Measurements from ENCODE around the gene TMEM212. TPM values are rescaled to one million over a fixed set of nuclear protein-coding genes. Genes with fewer than 3 reads are reported as not detected.
"Not testable (repeated sequence)": the region's sequence is repeated elsewhere in the genome, so short reads cannot be mapped to it uniquely, and the experiment has no call there.

TMEM212 gene
- polyA plus RNA-seq, 4 donors: 0.09 to 0.21 (median 0.10) TPM; not detected in 1

DNA sequence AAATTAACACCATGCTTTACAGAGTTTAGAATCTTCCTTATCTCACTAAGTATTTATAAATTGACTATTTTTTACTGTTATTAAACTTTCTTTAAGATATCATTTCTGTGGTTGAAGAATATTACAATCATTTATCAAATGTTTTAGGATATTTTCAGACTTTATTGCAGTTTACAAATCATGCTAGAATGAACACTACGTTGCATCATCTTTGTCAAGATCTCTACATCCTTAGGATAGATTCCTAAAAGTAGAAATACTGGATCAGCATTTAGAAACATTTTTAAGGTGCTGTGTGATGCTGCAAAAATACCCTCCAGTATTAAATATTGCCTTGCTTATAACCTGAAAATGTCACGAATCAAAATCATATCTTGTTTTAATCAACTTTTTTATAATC lies 30.3 kb upstream of the TMEM212 start:
- DNase-seq (ENCODE audit: low read depth in 4 of 4, low spot score in 3 of 4): no peak

GRCh38 chr3:171813278-171813896 lies 29.8 kb upstream of the TMEM212 start:
- no peak for DNase-seq (ENCODE audit: low read depth in 4 of 4, low spot score in 3 of 4)

DNA sequence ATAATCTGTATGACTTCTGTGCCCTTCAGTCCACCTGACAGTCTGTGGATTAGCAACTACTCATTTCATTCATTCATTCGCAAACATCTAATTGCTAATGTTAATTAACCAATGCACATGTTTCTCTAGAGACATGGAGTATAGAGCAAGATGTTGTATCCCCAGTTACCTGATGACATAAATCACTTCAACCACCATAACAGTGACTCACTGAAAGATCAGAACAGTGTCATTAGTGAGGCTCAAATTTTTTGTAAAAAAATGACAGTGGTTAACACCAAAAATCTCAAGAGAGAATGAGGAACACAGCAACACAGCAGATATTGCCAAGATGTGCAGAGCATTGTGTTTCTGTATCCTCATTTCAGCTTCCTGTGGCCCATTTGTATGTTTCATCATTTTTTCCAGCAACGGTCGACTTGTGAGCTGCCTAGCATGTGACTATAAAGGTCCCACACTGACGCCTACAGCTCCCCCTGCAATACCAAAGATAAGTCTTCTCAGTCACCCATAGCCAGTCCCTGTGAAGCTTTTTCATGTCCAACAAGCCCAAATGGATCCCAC lies 29.2 kb upstream of the TMEM212 start:
- no peak for DNase-seq (ENCODE audit: low read depth in 4 of 4, low spot score in 3 of 4)

DNA sequence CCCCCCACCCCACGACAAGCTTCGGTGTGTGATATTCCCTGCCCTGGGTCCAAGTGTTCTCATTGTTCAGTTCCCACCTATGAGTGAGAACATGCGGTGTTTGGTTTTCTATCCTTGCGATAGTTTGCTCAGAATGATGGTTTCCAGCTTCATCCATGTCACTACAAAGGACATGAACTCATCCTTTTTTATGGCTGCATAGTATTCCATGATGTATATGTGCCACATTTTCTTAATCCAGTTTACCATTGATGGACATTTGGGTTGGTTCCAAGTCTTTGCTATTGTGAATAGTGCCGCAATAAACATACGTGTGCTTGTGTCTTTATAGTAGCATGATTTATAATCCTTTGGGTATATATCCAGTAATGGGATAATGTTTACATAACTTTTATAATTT lies 28.5 kb upstream of the TMEM212 start:
- not testable (repeated sequence) for DNase-seq (ENCODE audit: low read depth in 4 of 4, low spot score in 3 of 4)

- no peak for DNase-seq (ENCODE audit: low read depth in 4 of 4, low spot score in 3 of 4)
These were observed 27.1 kb upstream of the TMEM212 start for GRCh38 chr3:171815973-171816595.

GRCh38 chr3:171817074-171817800 lies 25.9 kb upstream of the TMEM212 start:
- no peak for DNase-seq (ENCODE audit: low read depth in 4 of 4, low spot score in 3 of 4)

GRCh38 chr3:171821044-171821443 lies 22.1 kb upstream of the TMEM212 start:
- no peak for DNase-seq (ENCODE audit: low read depth in 4 of 4, low spot score in 3 of 4)

GRCh38 chr3:171821778-171822358 lies 21.3 kb upstream of the TMEM212 start:
- DNase-seq (ENCODE audit: low read depth in 4 of 4, low spot score in 3 of 4): no peak

DNA sequence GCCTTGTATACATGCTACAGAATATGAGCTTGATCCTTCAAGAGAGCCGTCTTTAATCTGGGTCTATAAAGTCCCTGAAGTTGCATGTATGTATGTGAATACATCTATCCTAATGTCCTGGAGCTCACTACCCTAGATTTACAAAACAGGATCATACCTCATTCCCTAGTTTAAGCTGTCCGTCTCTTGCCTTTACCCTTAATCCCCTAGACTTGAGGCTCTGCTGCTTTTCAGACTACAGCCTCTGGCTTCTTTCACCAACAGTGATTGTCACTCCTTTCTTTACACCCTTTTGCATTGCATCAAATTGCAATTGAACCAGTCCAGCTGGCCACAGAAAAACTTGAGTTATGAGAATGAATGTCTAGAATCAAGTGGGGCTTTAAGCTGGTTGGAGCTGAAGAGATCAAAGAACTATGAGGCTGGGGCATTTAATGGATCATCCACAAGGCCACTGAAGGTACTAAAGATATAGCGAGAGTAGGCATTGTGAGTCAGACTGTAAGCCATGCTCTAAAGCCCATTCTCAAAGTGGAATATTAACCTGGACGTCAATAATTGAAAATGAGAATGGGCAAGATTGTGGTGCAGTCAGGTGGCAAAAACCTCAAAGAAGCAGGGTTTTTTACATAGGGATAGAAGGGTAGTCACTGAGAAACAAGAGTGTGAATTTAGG lies 20.6 kb upstream of the TMEM212 start:
- no peak for DNase-seq (ENCODE audit: low read depth in 4 of 4, low spot score in 3 of 4)

- DNase-seq (ENCODE audit: low read depth in 4 of 4, low spot score in 3 of 4): no peak
These were observed 19.0 kb upstream of the TMEM212 start for GRCh38 chr3:171824116-171824515.

DNA sequence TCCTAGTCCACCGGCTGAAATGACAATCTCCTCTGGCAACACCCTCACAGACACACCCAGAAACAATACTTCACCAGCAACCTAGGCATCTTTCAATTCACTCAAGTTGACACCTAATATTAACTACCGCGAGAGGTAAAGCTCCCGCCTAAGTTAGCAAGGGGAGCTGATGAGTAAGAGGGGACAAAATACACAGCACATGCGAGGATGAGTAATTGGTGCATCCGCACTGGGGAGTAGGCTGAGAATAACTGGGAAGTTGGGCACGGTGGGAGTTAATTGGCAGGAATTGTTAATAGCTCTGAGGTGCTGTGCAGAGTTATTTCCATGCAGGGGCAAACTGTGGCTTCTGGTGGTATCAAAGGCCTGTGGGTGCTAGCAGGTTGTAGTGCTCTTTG lies 18.3 kb upstream of the TMEM212 start:
- no peak for DNase-seq (ENCODE audit: low read depth in 4 of 4, low spot score in 3 of 4)

DNA sequence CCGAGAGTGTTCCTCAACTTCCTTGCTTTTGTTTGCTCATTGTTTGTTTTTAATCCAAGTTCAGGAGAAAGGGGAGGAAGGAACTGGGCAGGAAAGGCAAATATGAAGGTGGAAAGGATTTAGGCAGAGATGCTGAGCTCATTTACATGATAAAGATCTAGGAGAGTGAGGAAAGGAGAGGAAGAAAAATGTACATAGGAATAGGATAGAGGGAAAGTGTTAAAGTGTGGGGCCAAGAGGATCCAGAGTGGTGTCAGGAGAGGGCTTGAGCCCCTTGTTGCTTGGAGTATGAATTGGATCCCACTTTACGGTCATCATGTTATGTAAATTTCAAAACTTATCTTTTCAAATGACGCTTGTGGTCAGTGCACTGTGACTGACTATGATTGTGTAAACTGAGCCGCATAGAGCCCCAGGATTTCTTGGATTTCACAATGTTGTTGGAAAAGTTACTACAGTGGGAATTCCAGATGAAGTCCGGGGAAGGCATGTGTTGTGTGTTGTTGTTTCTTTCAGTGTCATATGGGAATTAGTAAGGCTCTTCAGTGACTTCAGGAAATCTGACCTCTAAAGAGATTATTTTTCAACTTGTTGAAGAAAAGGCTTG lies 17.8 kb upstream of the TMEM212 start:
- DNase-seq (ENCODE audit: low read depth in 4 of 4, low spot score in 3 of 4): no peak

DNA sequence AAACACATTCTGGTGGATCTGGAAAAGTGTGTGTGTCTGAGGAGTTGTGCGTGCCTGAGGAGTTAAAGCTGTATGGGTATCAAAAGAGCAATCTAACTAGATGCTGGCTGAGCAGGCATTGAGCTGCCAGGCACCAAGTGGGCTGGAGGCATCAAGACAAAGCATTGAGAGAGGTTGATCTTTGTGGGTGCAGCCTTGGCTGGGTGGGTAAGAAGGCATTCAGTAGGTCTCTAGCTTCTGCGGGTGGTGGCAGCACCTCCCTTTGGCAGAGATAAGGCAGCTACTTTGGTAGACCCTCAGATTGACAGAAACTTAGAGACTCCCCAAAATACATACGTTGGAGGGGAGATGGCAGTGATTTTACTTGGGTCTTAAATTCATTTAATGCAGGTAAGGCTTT lies 15.8 kb upstream of the TMEM212 start:
- DNase-seq (ENCODE audit: low read depth in 4 of 4, low spot score in 3 of 4): no peak

DNA sequence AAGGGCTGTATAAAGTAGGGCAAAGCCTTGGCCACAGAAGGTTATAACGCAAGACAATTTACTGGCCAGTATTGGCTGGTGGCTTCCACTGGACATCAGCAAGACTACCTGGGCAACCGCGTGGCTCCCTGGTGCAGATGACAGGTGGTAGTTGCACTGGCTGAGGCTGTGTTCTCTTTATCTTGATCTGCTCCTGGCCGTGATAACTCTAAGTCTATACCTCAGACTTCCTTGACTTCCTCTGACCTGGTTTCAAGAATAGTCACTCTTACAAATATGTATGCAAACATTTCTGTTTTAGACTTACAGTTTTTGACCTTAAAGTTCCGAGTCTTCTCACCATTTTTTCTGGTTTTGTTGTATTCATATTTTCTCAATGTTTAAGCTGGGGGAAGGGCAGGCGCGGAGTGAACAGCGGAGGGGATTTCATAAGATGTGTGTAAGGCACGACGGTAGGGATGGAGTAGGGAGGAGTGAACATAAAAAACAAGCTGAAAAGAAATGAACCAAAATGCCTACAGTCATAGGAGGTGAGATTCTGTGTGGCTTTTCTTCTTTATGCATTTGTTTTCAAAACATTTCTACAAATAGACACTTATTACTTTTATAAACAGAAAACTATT lies 15.2 kb upstream of the TMEM212 start:
- no peak for DNase-seq (ENCODE audit: low read depth in 4 of 4, low spot score in 3 of 4)

- no peak for DNase-seq (ENCODE audit: low read depth in 4 of 4, low spot score in 3 of 4)
These were observed 14.0 kb upstream of the TMEM212 start for GRCh38 chr3:171828902-171829770.

DNA sequence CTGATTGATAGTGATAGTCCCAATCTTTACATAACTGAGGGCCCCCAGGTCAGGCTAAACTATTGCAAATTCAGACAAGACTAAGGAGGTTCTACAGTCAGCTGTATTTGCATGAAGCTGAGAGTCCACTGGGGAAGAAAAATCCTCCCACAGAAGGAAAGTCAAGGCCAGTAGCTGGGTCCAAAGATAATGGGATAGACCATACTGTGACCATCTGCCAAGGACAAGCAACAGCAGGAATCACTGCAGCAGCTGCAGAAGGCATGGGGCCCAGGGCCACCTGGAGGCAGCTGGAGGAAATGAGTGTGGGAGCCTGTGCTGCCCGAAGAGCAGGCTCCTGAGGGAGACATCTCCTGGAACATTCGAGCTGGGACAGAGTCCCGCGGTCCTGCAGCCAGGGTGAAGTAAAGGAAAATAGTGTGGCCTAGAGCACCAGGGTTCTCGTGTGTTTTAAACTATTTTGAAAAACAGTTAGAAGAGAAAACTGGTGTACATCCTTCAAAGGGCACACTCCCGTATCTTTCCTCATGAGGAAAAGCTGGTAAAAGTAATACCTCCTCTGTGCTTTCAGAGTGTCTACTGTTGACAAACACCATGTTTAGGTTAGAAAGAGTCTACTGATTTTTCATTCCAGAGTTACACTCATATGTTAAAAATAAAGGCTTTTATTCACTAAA lies 13.2 kb upstream of the TMEM212 start:
- peak in 1 of 4 donors; percentile 29 for DNase-seq (ENCODE audit: low read depth in 4 of 4, low spot score in 3 of 4)

- no peak for DNase-seq (ENCODE audit: low read depth in 4 of 4, low spot score in 3 of 4)
These were observed 12.7 kb upstream of the TMEM212 start for GRCh38 chr3:171830518-171830875.

DNA sequence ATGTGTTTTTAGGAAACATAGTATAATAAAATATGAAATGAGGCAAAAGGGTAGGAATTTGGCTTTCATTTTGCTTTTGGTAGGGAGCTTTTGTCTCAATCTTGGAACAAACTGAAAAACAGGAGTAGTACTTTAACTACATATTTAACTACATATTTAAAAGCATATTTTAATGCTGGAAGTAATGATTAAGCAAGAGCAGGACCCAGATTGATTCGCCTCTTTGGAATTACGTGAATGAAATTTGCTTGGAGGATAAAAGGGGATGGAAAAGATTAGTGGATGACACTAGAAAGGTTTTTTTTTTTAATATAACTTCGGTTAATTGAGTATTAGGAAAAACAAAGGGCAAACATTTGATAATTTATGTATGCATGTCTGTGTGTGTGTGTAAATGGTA lies 11.2 kb upstream of the TMEM212 start:
- DNase-seq (ENCODE audit: low read depth in 4 of 4, low spot score in 3 of 4): no peak
